ENCODE measurements around the gene PDE8B. TPM values are rescaled to one million over a fixed set of nuclear protein-coding genes. Genes with fewer than 3 reads are reported as not detected.
"Not testable (repeated sequence)": the region's sequence is repeated elsewhere in the genome, so short reads cannot be mapped to it uniquely, and the experiment has no call there.

PDE8B gene
- total and polyA plus RNA-seq, 2 experiments from 2014 or later: 0.83 to 0.84 TPM

- Histone ChIP-seq H3K27ac (no peak overlapping the region), H3K9me3 (ENCODE audit: low read depth) (no peaks in the 10 kb centered on the region), H3K4me3 (no peak overlapping the region), H3K27me3 (no peaks in the 10 kb centered on the region), H3K36me3 (peaks cover 11% of the 10 kb centered on the region), H3K4me1 (ENCODE audit: low read depth) (no peaks in the 10 kb centered on the region)
- TF ChIP-seq, protein P1, sequence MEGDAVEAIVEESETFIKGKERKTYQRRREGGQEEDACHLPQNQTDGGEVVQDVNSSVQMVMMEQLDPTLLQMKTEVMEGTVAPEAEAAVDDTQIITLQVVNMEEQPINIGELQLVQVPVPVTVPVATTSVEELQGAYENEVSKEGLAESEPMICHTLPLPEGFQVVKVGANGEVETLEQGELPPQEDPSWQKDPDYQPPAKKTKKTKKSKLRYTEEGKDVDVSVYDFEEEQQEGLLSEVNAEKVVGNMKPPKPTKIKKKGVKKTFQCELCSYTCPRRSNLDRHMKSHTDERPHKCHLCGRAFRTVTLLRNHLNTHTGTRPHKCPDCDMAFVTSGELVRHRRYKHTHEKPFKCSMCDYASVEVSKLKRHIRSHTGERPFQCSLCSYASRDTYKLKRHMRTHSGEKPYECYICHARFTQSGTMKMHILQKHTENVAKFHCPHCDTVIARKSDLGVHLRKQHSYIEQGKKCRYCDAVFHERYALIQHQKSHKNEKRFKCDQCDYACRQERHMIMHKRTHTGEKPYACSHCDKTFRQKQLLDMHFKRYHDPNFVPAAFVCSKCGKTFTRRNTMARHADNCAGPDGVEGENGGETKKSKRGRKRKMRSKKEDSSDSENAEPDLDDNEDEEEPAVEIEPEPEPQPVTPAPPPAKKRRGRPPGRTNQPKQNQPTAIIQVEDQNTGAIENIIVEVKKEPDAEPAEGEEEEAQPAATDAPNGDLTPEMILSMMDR (IDR thresholded peaks at IDR 0.05; ENCODE audit: low read depth, low read length): no peak
- no peak for DNase-seq (ENCODE audit: low read depth in 1 of 2, low spot score in 1 of 2)
Measured at GRCh38 chr5:77452351-77452750, 241.9 kb downstream of the PDE8B start.

GRCh38 chr5:77454123-77454522 lies 243.6 kb downstream of the PDE8B start:
- peaks cover 5% of the 10 kb centered on the region for H3K36me3 ChIP-seq
- no peaks in the 10 kb centered on the region for H3K9me3 ChIP-seq (ENCODE audit: low read depth)
- H3K4me1 ChIP-seq (ENCODE audit: low read depth): no peaks in the 10 kb centered on the region
- H3K27ac ChIP-seq: no peak overlapping the region
- no peaks in the 10 kb centered on the region for H3K27me3 ChIP-seq
- no peak overlapping the region for H3K4me3 ChIP-seq
- TF ChIP-seq, protein P1 (IDR thresholded peaks at IDR 0.05; ENCODE audit: low read depth, low read length): no peak
- DNase-seq (ENCODE audit: low read depth in 1 of 2, low spot score in 1 of 2): no peak

DNA sequence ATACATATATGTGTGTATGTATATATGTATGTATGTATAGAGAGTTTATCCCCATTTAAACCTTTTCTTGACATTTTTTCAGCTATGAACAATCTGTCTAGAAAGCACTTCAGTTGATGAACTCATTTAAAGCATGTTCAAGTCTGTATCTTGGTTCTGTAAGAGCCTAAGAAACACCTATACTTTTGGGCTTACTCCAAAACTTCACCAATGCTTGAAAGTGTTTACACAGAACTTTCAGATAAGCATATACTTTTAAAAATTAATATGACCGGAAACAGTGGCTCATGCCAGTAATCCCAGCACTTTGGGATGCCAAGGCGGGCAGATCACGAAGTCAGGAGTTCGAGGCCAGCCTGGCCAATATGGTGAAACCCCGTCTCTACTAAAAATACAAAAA lies 250.8 kb downstream of the PDE8B start:
- Histone ChIP-seq H3K27me3 (no peaks in the 10 kb centered on the region), H3K27ac (no peak overlapping the region), H3K4me1 (ENCODE audit: low read depth) (no peaks in the 10 kb centered on the region), H3K36me3 (no peaks in the 10 kb centered on the region), H3K9me3 (ENCODE audit: low read depth) (no peaks in the 10 kb centered on the region), H3K4me3 (no peak overlapping the region)
- no peak for DNase-seq (ENCODE audit: low read depth in 1 of 2, low spot score in 1 of 2)
- TF ChIP-seq, protein P1 (IDR thresholded peaks at IDR 0.05; ENCODE audit: low read depth, low read length): no peak

DNA sequence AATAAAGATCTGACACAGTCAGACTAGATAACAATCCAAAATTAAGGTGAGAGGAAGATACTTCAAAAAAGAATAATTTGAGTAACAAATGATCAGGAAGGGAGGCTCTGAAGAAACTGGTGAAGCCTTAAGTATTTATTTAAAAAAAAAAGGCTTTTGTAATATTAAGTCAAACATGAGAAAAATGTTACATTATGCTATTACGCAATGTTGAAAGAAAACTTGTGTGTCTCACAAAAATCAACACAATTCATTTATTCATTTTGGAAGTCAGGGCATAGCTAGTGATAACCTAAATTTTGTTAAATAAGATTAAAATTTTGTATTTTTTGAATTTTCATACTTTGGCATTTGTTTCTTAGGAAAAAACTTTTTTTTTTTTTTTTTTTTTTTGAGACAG lies 253.4 kb downstream of the PDE8B start:
- no peak overlapping the region for H3K27ac ChIP-seq
- TF ChIP-seq, protein P1 (IDR thresholded peaks at IDR 0.05; ENCODE audit: low read depth, low read length): no peak
- no peaks in the 10 kb centered on the region for H3K27me3 ChIP-seq
- no peak overlapping the region for H3K4me3 ChIP-seq
- H3K9me3 ChIP-seq (ENCODE audit: low read depth): no peaks in the 10 kb centered on the region
- H3K36me3 ChIP-seq: no peaks in the 10 kb centered on the region
- DNase-seq (ENCODE audit: low read depth in 1 of 2, low spot score in 1 of 2): peak in 1 of 2 donors; percentile 30
- no peaks in the 10 kb centered on the region for H3K4me1 ChIP-seq (ENCODE audit: low read depth)

GRCh38 chr5:77468875-77469274 lies 258.4 kb downstream of the PDE8B start:
- not testable (repeated sequence) for H3K36me3 ChIP-seq; H3K4me3 ChIP-seq; H3K27me3 ChIP-seq; H3K4me1 ChIP-seq (ENCODE audit: low read depth); H3K27ac ChIP-seq; DNase-seq (ENCODE audit: low read depth in 1 of 2, low spot score in 1 of 2); H3K9me3 ChIP-seq (ENCODE audit: low read depth)

DNA sequence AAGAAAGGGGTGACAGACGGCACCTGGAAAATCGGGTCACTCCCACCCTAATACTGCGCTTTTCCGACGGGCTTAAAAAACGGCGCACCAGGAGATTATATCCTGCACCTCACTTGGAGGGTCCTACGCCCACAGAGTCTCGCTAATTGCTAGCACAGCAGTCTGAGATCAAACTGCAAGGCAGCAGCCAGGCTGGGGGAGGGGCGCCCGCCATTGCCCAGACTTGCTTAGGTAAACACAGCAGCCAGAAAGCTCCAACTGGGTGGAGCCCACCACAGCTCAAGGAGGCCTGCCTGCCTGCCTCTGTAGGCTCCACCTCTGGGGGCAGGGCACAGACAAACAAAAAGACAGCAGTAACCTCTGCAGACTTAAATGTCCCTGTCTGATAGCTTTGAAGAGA lies 264.6 kb downstream of the PDE8B start:
- not testable (repeated sequence) for H3K36me3 ChIP-seq

More for the DNA sequence above, 264.6 kb downstream of the PDE8B start:
- H3K4me3 ChIP-seq; H3K27me3 ChIP-seq; H3K27ac ChIP-seq; H3K4me1 ChIP-seq (ENCODE audit: low read depth); DNase-seq (ENCODE audit: low read depth in 1 of 2, low spot score in 1 of 2); H3K9me3 ChIP-seq (ENCODE audit: low read depth): not testable (repeated sequence)

Other genes with a start within 250 kb of the PDE8B start
- 32.8 and 48.7 TPM in 2 replicates for gene AGGF1, start 180.3 kb upstream of the PDE8B start, total RNA-seq
- gene AGGF1, start 180.3 kb upstream of the PDE8B start, polyA plus RNA-seq: 32.9 and 33.7 TPM in 2 replicates
- 2.3 and 4.3 TPM in 2 replicates for gene ZBED3, start 123.4 kb upstream of the PDE8B start, total RNA-seq
- 21.7 and 24.8 TPM in 2 replicates for gene ZBED3, start 123.4 kb upstream of the PDE8B start, polyA plus RNA-seq